ENCODE measurements around the gene DCAF6.

Gene DCAF6

GRCh38 chr1:168008595-168008994, 72.1 kb downstream of the DCAF6 start:
- no peak for DNase-seq (ENCODE audit: low spot score)
- no peak for TF ChIP-seq CTCF (IDR thresholded peaks at IDR 0.05; ENCODE audit: extremely low read depth, missing control alignments)

- no peak for DNase-seq (ENCODE audit: low spot score)
- TF ChIP-seq CTCF (IDR thresholded peaks at IDR 0.05; ENCODE audit: extremely low read depth, missing control alignments), result no peak
Observed at GRCh38 chr1:168009322-168009721, 72.8 kb downstream of the DCAF6 start.

- no peak for DNase-seq (ENCODE audit: low spot score)
- no peak for TF ChIP-seq CTCF (IDR thresholded peaks at IDR 0.05; ENCODE audit: extremely low read depth, missing control alignments)
Observed at GRCh38 chr1:168019407-168019806, 82.9 kb downstream of the DCAF6 start.

- TF ChIP-seq CTCF (IDR thresholded peaks at IDR 0.05; ENCODE audit: extremely low read depth, missing control alignments), result no peak
- no peak for DNase-seq (ENCODE audit: low spot score)
Observed at GRCh38 chr1:168031198-168031597, 94.7 kb downstream of the DCAF6 start.

GRCh38 chr1:168031627-168032026, 95.1 kb downstream of the DCAF6 start:
- no peak for TF ChIP-seq CTCF (IDR thresholded peaks at IDR 0.05; ENCODE audit: extremely low read depth, missing control alignments)
- no peak for DNase-seq (ENCODE audit: low spot score)

- no peak for TF ChIP-seq CTCF (IDR thresholded peaks at IDR 0.05; ENCODE audit: extremely low read depth, missing control alignments)
- DNase-seq (ENCODE audit: low spot score), result peak; percentile 22
Observed at GRCh38 chr1:168032029-168032428, 95.5 kb downstream of the DCAF6 start.

- TF ChIP-seq CTCF (IDR thresholded peaks at IDR 0.05; ENCODE audit: extremely low read depth, missing control alignments), result no peak
- DNase-seq (ENCODE audit: low spot score), result no peak
Observed at GRCh38 chr1:168035345-168035744, 98.9 kb downstream of the DCAF6 start.
